Stimulated activated CD4-positive, alpha-beta T cell treated with anti-CD3 and anti-CD28 coated beads, Interleukin-15, amount 100 ng/mL, for 1 hour (primary cell): ENCODE measurements around the gene GPR132.
"Not testable (repeated sequence)": the region's sequence is repeated elsewhere in the genome, so short reads cannot be mapped to it uniquely, and the experiment has no call there.

Experiments
- DNase-seq, 2 donors: peaks; one replicate each; pipeline ENCODE4 v3.0.0-alpha.2; 2020; ENCODE audit warnings: low read depth in 1 of 2, low spot score in 1 of 2

Gene GPR132

GRCh38 chr14:105076296-105076804 is 11.1 kb upstream of the GPR132 start:
- no peak for DNase-seq

- no peak for DNase-seq
Measured at GRCh38 chr14:105075379-105076295, 10.4 kb upstream of the GPR132 start.

GRCh38 chr14:105074601-105075053 is 9.4 kb upstream of the GPR132 start:
- no peak for DNase-seq

DNA sequence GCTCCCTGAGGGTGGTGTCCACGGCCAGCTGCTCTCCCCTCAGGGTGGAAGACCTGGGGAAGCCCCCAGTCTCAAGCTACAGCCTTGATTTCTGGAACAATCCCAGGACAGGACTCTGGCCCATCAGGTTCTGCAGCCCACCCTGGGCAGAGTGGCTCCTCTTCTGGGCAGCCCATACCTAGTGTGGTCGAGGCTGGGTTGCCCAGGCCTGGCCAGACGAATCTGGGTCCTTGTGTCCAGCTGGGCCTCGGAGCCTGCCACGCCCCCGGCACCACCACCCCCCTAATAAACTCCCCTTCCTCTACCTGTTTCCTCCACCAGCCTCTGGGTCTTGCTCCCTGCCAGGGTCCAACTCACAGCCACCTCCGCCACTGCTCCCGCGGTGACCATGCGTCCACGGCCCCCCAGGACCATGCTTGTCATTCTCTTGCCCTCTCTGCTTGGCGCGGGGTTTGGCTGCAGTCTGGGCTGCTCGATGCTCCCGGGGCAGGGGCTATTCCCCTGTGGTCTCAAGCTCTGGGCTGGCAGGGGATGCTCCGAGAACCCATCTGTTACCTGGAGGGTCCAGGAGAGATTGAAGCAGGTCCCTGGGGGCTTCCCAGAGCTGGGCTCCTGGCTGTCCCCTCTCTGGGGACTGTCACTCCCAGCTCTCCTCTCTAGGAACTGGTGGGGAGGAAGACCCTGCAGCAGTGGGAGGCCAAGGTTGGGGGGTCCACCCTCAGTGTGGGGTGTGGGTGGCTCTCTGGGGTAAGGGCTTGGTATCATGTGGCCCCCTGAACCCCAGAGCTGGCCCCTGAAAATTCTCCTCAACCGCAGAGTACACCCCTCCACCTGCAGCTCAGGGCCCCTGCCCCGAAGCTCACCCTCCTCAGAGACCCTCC is 8.7 kb upstream of the GPR132 start:
- no peak for DNase-seq

- DNase-seq = no peak
Measured at GRCh38 chr14:105072892-105073719, 7.9 kb upstream of the GPR132 start.

DNA sequence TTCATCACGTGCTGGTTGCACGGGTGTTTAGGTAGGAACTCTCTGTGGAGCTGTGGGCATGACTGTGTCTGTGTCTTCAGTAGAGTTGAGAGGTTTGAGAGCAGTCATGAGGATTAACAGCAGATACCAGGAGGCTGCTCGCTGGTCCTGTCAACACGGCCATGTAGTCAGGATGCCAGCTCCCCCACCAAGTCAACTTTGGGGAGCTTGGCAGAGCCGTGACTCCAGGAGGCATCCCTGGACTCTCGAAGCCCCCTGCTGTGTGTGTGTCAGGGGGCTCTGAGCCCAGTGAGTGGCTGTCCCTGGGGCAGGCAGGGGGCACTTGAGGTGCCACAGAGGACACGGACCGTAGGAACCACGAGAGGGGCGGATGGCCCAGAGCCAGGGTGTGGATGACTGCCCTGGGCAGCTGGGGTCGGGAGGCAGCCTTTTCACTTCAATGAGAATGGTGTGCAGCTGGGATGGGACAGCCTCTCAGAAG is 7.2 kb upstream of the GPR132 start:
- no peak for DNase-seq

GRCh38 chr14:105071942-105072341 is 6.7 kb upstream of the GPR132 start:
- no peak for DNase-seq

- no peak for DNase-seq
Measured at GRCh38 chr14:105071326-105071725, 6.1 kb upstream of the GPR132 start.

DNA sequence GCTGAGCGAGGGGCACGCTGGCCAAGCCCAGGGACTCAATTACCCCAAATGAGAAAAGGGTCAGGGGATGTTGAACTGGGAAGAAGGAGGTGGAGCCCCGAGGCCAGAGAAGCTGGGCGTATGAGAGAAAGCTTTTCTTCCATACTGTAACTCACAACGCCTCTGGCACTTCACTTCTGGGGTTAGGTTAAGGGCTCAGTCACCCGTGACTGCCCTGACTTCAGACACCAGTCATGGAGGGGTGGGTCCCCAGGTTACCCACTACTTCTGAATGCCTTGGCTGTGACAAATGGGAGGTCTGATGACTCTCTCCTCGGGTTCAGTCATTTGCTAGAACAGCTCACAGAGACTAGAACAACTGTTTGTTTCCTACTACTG is 5.5 kb upstream of the GPR132 start:
- no peak for DNase-seq

DNA sequence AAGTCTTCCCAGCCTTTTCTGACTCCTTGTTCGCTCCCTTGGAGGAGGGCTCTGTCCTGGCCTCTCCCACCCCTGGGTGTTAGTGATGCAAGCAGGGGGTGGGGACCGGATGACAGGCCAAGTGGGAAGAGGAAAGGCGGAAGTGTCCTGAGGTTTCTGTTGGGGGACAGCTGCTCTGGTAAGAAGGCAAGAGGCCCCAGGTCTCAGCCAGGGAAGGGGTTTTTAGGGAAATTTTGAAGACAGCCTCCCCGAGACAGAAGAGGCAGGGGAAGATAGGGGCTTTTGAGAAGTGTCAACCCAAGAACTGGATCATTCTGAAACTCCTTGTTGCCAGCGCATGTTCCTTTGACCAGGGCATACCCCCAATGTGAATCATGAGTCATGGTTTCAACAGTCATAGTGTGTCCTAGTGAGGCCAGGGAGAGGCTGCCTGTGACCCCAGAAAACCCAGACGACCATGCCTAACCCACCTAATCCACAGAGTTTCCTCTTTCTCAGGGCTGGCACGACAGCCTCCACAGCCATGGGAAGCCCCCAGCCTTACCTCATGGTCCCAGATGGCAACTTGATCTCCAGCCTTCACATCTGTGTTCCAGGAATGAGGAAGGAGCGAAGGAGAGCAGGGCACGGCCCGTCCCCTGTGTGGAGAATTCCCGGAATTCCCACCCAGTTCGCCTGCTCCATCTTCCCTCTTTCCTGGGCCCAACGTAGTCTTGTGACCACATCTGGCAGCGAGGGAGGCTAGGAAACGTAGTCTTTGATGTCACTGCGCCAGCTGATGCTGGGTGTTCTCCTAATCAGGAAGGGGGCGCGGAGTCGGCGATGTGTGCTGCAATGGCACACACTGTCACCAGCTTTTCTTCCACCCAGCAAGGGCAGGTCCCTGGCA is 4.9 kb upstream of the GPR132 start:
- no peak for DNase-seq

- no peak for DNase-seq
Measured at GRCh38 chr14:105069522-105069870, 4.3 kb upstream of the GPR132 start.

DNA sequence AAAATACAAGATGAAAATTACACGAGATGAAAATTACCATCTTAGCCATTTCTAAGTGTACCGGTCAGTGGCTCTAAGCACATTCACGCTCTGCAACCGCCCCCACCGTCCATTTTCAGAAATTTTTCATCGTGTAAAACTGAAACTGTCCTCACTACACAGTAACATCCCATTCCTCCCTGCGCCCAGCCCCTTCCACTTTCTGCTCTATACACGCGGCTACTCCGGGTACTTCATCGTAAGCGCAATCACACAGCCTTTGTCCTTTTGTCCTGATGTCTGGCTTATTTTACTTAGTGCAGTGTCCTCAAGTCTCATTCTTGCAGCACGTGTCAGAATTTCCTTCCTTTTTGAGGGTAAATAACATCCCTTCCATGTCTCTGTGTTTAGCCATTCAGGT is 3.6 kb upstream of the GPR132 start:
- no peak for DNase-seq

- no peak for DNase-seq
Measured at GRCh38 chr14:105067969-105068301, 2.7 kb upstream of the GPR132 start.

- peak in 1 of 2 donors; percentile 36 for DNase-seq
Measured at GRCh38 chr14:105067140-105067968, 2.1 kb upstream of the GPR132 start.

DNA sequence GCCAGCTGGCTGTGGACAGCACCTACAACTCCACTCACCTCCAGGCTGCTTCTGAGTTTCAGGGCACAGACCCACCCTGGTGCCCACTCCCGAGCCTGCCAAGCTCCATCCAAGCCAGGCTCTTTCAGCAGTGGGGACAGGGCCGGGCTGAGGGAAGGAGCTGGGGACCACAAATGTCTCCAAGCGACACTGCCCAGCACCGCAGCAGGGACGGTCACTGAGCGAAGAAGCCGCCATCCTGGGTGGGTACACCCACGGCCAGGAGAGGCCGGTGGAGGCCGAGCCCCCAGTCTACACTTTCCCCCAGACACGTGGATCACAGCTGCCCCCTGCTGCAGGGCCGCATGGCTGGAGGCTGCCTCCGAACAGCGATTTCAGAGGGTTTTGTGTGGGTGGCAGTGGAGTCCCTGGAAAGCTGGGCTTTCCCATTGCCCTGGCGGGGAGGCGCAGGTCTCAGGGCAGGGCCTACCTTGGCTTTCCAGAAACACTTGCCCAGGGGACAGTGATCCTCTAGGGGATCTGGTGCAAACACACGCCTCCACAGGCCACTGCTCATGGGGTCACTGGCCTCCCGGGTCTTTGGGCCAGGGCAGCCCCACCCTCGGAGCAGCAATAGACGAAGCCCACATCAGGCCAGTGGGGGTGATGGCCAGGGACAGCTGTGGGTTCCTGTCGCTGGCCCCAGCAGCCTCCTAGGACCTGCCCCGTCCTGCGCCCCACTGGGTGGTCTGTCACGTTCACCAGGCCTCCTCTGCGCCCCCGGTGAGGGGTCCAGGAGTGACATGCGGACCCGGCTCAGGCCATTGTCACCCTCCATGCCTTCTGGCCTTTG is 1.2 kb upstream of the GPR132 start:
- DNase-seq = no peak

DNA sequence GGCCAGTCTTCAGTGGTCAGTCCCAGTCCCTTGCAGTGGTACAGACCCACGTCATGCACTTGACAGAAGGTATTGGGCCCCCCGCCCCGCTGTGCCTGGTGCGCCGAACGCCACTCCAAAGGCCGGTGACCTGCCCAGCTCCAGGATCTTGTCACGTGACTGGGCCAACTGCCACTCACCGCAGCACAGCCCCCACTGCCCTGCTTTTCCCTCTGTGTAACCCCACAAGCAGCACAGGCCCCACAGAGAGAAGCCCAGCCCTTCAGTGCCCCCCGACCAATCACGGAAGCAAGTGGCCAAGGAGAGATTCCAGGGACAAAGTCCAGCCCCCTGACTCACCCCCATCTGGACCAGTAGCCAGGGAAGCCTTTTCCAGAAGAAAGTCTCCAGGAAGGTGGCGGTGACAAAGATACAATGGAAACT is 498 bp downstream of the GPR132 start:
- no peak for DNase-seq

DNA sequence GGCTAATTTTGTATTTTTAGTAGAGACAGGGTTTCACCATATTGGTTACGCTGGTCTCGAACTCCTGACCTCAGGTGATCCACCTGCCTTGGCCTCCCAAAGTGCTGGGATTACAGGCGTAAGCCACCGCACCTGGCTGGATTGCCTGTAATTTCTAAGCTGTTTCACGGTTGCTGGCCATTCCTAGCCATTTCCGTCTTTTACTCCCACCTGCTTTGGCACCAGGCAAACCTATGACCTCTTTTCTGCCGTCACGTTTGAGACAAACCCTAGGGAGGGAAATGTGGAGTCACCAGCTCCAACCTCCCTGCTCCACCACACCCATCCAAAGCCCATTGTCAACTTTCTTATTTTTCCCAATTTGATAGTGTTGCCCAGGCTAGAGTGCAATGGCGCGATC is 1.2 kb downstream of the GPR132 start:
- no peak for DNase-seq

DNA sequence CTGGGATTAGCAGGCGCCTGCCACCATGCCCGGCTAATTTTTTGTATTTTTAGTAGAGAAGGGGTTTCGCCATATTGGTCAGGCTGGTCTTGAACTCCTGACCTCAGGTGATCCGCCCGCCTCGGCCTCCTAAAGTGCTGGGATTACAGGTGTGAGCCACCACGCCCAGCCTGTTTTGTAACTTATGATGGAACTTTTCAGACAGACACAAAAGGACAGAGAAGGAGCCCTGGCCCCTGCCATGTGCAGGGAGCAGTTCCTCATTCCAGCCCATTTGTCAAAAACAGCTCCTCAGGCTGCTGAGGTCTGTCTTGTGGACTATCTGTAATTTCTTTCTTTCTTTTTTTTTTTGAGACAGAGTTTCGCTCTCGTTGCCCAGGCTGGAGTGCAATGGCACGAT is 1.7 kb downstream of the GPR132 start:
- DNase-seq = not testable (repeated sequence)
